H7 (cell line): ENCODE measurements around the gene PAAF1. TPM values are rescaled to one million over a fixed set of nuclear protein-coding genes. Genes with fewer than 3 reads are reported as not detected.
"Not testable (repeated sequence)": the region's sequence is repeated elsewhere in the genome, so short reads cannot be mapped to it uniquely, and the experiment has no call there.

Experiments used
- DNase-seq: peaks from one replicate; pipeline ENCODE4 v3.0.0; 2012
- H3K27me3 ChIP-seq: 2 replicates; pipeline ENCODE4 v1.6.0; 2011; ENCODE audit warnings: mild to moderate bottlenecking, low read length; ENCODE audit not compliant: control insufficient read depth, insufficient read depth
- H3K36me3 ChIP-seq: replicated peaks from 2 replicates; pipeline ENCODE4 v1.5.1; 2011; ENCODE audit warnings: low read length; ENCODE audit not compliant: control insufficient read depth, insufficient read depth
- H3K4me3 ChIP-seq: 2 replicates; pipeline ENCODE4 v1.5.1; 2011; ENCODE audit warnings: low read depth, mild to moderate bottlenecking, control low read depth, low read length, moderate library complexity; ENCODE audit not compliant: insufficient read depth
- total RNA-seq: library from RNA; depleted of rRNA; stranded (reverse); fragments of >200 nt; shearing (Covaris generic); gene quantifications from 2 replicates; pipeline ENCODE4 v1.2.3, GENCODE V29; 2014

The PAAF1 gene
- total RNA-seq, 1 experiment from 2014 or later, result 19.5 TPM

DNA sequence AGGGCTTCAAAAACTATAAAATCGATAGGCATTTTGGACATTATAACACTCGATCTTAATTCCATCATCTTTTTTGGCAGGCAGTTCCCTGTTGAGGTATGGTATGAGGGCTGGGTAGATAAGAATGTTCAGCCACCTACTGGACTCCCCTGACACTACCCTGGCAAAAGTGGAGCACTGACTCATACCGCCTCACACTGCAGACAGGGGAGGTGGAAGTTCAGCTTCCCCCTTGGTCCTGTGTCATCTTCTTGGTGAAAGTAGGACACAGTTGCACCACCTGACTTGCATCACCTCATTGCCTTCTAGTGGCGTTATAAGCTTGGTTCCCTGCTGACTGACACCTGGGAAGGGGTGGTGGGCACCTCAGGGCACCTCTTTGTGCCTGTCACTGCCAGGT lies 30.4 kb downstream of the PAAF1 start:
- peak; percentile 49 for DNase-seq
- H3K4me3 ChIP-seq, result no peak overlapping the region
- H3K36me3 ChIP-seq, result peaks cover under 1% of the 10 kb centered on the region
- H3K27me3 ChIP-seq, result no peaks in the 10 kb centered on the region

DNA sequence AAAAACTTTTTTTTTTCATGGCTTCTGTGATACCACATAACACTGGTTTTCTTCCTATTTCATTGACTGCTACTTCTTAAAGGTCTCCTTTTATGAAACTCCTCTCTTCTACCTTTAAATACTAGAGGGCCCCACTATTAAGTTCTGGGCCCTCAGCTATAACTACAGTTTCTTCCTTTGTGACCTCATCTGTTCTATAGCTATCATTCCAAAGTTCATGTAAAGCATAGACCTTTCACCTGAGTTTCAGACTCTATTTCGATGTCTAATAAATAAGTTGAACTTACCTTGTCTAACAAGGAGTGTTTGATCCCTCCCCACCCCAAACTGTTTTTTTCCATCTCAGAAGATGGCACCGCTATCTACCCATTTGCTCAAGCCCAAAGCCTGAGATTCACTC lies 35.2 kb downstream of the PAAF1 start:
- Histone ChIP-seq H3K27me3 (no peaks in the 10 kb centered on the region), H3K4me3 (no peak overlapping the region), H3K36me3 (no peaks in the 10 kb centered on the region; the same call in none of the 2 replicates)
- DNase-seq, result no peak

DNA sequence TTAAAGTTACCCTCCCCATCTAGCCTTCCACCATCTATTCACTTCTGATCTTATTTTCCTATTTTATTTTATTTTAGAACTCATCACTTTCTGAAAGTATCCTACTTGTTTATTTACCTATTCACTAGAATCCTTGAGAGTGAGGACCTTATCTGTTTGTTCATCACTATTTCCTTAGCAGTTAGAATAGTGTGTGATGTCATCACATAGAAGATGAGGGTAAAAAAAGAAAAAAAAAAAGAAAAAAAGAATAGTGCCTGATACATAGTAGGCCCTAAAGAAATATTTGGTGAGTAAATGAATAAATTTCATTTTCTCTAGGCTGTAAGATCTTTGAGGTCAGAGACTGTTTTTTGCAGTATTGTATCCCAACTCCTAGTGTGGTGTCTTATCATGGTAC lies 36.7 kb downstream of the PAAF1 start:
- no peaks in the 10 kb centered on the region; the same call in none of the 2 replicates for H3K36me3 ChIP-seq
- H3K4me3 ChIP-seq, result no peak overlapping the region
- no peak for DNase-seq
- no peaks in the 10 kb centered on the region for H3K27me3 ChIP-seq

DNA sequence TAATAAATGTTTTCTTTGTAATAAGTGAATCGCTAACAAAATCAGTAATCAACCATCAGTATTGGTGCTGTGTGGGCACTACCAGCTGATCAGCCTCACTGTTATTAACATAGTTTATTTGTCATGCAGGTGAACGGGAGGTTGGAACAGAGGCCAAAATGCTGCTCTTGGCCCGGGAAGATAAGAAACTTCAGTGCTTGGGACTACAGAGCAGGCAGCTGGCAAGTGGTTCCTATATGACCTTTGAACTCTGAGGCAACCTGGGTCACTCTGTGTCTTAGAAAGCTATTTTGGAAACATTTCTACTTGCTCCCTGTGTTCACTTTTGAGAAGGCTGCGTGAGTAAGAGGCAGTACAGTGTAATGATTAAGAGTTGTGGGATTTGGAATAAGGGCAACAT lies 37.5 kb downstream of the PAAF1 start:
- Histone ChIP-seq H3K36me3 (no peaks in the 10 kb centered on the region; the same call in none of the 2 replicates), H3K27me3 (no peaks in the 10 kb centered on the region), H3K4me3 (no peak overlapping the region)
- DNase-seq, result no peak

DNA sequence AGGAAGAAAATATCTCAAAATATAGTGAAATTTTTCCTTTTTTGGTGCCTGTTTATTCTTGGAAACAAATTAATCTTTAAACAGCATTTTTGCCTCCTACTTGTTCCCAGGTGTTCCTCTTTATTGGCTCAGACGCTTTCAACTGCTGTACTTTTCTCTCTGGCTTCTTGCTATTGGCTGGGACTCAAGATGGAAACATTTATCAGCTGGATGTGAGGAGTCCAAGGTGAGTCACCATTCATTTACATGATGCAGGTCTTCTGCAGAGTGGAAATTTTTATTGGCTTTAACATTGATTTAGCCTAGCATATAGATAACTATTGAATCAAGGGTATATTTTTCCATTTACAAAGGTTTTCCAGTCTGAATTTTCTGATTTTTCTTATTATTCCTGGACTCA lies 39.6 kb downstream of the PAAF1 start:
- Histone ChIP-seq H3K36me3 (peaks cover 3% of the 10 kb centered on the region), H3K4me3 (no peak overlapping the region)
- DNase-seq, result no peak

DNA sequence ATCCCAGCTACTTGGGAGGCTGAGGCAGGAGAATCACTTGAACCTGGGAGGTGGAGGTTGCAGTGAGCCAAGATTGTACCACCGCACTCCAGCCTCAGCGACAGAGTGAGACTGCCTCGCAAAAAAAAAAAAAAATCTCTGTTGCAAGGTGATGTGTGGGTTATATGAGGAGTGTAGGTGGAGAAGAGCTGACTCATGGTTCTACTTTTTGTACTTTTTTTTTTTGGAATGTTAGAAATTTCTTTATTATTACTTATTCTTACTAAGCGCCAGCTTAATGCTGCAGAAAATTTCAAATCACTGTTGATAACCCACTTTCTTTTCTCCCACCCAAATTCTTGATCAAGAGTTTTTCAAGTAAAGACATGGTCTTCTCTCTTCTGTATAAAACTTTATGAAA lies 44.4 kb downstream of the PAAF1 start:
- H3K36me3 ChIP-seq, result peaks cover 3% of the 10 kb centered on the region
- no peak for DNase-seq
- no peak overlapping the region for H3K4me3 ChIP-seq
- H3K27me3 ChIP-seq, result no peaks in the 10 kb centered on the region

More for the DNA sequence above, 39.6 kb downstream of the PAAF1 start:
- H3K27me3 ChIP-seq, result no peaks in the 10 kb centered on the region

DNA sequence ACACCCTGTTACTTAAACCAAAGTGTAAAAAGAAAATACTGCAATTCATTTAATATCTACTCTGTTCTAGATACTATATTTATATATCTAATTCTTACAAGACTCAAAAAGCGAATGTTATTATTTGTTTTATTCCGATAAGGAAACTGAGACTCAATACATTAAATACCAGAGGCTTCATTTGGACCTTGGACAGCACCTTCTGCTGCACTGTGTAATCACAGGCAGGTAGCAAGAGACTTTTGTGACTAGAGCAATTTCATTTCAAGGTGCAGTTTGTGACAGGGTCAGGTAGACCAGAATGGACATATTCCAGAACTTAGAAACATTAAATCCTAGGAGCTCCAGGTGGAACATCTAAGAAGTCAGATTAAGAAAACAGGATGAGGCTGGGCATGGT lies 52.6 kb downstream of the PAAF1 start:
- peaks cover 8% of the 10 kb centered on the region for H3K36me3 ChIP-seq
- no peaks in the 10 kb centered on the region for H3K27me3 ChIP-seq
- no peak overlapping the region for H3K4me3 ChIP-seq
- no peak for DNase-seq

DNA sequence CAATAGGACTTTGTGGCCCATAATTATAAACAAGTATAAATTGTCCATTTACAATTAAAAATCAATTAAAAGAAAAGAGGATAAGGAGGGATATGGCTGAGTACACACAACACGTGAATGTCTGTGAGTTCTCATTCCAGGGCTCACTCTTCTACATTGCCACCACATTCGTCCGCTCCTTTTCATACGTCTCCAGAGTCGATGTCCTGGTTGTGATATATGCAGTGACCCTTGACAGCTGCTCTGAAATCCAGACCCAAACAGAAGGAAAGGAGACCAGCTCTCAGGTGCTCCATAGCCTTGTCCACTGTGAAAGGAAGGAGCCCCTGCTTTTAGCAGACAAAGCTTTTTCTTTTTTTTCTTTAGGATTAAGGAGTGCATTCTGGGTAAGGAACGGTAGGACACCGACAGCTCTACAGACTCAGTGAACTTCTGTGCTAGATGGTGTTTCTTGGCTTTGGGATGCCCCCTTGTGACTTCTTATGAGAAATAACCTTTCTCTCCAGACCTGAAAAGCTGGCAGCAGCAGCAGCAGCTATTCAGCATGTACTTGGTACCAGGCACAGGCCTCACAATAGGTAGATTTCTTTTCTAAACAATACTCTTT lies 54.3 kb downstream of the PAAF1 start:
- Histone ChIP-seq H3K27me3 (no peaks in the 10 kb centered on the region), H3K4me3 (no peak overlapping the region), H3K36me3 (peaks cover 8% of the 10 kb centered on the region)
- peak; percentile 81 for DNase-seq

DNA sequence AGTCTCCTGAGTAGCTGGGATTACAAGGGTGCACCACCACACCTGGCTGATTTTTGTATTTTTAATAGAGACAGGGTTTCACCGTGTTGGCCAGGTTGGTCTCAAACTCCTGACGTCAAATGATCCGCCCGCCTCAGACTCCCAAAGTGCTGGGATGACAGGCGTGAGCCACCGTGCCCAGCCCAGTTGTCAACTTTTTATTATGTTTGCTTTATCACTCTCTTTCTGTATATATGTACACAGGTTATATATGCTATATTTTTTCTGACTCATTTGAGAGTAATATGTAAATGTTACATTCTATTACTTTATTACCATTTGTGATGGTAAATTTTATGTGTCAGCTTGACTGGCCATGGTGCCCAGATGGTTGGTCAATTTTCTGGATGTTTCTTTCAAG lies 55.2 kb downstream of the PAAF1 start:
- DNase-seq, result no peak
- Histone ChIP-seq H3K4me3 (no peak overlapping the region), H3K27me3 (no peaks in the 10 kb centered on the region), H3K36me3 (peaks cover 8% of the 10 kb centered on the region)

DNA sequence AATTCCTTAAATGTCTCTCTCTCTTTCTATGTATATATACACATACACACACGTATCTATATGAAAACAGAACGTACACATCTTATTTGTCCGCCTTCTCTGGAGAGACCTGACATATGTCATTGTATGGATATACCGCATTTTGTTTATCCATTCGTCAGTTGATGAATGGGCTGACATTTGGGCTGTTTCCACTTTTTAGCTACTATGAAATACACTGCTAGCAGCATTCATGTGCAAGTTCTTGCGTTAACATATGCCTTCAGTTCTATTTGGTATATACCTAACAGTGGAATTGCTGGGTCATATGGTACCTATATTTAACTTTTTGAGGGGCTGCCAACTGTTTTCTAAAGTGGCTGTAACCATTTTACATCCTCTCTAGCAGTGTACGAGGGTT lies 56.0 kb downstream of the PAAF1 start:
- peaks cover 5% of the 10 kb centered on the region; the same call in 1 of the 2 replicates for H3K36me3 ChIP-seq
- H3K4me3 ChIP-seq, result no peak overlapping the region
- no peaks in the 10 kb centered on the region for H3K27me3 ChIP-seq
- DNase-seq, result no peak

DNA sequence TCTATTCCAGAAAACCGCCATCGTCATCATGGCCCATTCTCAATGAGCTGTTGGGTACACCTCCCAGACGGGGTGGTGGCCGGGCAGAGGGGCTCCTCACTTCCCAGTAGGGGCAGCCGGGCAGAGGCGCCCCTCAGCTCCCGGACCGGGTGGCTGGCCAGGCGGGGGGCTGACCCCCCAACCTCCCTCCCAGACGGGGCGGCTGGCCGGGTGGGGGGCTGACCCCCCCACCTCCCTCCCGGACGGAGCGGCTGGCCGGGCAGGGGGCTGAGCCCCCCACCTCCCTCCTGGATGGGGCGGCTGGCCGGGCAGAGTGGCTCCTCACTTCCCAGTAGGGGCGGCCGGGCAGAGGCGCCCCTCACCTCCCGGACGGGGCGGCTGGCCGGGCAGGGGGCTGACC lies 59.2 kb downstream of the PAAF1 start:
- DNase-seq, H3K27me3 ChIP-seq, H3K36me3 ChIP-seq, H3K4me3 ChIP-seq: not testable (repeated sequence)

DNA sequence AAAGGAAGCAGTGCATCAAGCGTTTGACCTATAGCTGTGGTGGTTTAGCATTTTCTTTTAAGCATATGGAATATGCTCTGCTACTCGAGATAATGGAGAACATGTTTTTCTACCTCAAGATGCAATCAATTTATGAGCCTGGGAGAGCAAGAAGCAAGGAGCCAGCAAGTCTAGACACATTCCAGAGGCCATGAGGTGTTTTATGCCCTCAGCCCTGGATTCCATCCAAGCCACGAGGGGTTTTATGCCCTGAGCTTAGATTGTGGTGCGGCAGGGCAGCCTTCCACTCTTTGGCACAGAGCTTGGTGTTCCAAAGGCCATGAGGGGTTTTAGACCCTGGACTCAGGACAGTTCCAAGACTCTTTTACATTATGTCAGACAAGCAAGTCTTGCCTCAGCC lies 62.3 kb downstream of the PAAF1 start:
- DNase-seq, result no peak
- peaks cover under 1% of the 10 kb centered on the region; the same call in 1 of the 2 replicates for H3K36me3 ChIP-seq
- H3K4me3 ChIP-seq, result no peak overlapping the region
- no peaks in the 10 kb centered on the region for H3K27me3 ChIP-seq

DNA sequence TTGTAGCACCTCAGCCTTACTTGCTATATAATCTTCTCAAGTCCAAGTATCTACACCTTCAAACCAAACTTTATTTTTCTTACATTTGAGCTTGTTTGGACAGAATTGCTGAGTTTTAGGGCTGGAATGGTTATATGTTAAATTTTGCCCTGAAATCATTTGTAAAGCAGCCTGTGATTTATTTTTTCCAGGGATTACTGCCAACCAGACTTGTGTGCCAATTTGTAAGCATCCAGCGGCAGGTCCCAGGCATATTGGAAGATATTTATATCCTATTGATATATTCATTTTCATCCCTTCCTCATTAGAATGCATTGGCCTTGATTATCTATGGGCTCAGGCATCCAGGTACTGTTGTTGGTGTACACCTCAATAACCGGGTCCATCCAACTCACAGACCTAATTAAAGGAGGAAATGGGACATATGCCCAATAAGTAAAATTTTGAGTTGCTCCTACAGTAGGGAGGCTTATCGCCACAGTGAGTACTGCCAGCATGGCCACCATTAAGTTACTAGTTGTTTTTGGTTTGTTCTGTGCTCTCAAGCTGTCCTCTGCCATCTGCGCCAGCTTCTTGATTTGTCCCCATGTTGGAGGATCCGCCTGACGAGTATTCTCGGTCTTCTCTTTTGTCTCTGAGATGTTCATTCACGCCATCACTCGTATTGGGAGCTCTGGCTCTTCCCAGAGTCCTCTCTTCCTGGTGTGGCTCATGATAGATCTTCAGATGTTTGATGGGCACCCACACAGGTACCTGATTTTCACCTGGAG lies 64.2 kb downstream of the PAAF1 start:
- H3K4me3 ChIP-seq, result no peak overlapping the region
- no peak for DNase-seq
- H3K27me3 ChIP-seq, result no peaks in the 10 kb centered on the region
- no peaks in the 10 kb centered on the region for H3K36me3 ChIP-seq

DNA sequence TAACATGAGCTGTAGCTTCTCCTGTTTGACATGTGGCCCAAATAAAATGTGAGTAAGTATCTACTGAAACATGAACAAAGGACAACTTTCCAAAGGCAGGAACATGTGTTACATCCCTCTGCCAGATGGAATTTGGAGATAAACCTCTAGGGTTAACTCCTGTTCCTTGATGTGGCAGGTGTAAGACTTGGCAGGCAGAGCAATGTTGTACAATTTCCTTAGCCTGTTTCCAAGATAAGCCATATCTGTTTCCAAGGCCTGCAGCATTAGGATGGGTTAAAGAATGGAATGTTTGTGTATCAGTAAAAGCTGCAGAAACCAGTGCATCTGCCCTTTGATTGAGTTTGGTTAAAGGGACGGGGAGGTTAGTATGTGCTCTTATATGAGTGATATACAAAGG lies 65.2 kb downstream of the PAAF1 start:
- DNase-seq, result no peak
- Histone ChIP-seq H3K27me3 (no peaks in the 10 kb centered on the region), H3K4me3 (no peak overlapping the region)

DNA sequence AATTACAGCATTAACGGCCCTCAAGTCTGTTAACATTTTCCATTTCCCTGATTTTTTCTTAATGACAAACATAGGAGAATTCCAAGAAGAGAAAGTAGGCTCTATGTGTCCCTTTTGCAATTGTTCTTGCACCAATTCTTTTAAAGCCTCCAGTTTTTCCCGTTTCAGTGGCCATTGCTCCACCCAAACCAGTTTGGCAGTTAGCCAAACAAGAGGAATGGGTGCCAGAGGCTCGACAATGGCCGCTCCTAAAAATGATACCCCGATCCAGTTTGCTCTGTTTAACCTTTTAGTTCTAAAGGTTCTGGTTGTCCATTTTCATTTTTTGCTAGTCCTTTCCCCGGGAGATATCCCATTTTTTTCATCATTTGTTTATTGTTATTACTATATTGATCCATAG lies 67.3 kb downstream of the PAAF1 start:
- no peaks in the 10 kb centered on the region for H3K27me3 ChIP-seq
- H3K36me3 ChIP-seq, result no peaks in the 10 kb centered on the region
- no peak overlapping the region for H3K4me3 ChIP-seq
- DNase-seq, result no peak

More for the DNA sequence above, 65.2 kb downstream of the PAAF1 start:
- H3K36me3 ChIP-seq, result no peaks in the 10 kb centered on the region
